Left lung (tissue), 10 donors: Measurements from ENCODE around the gene CHCHD6. TPM values are rescaled to one million over a fixed set of nuclear protein-coding genes. Genes with fewer than 3 reads are reported as not detected.

Experiments
- ATAC-seq: fragments of 200-7000 bp; cut with Tn5 transposase; one replicate; pipeline ENCODE4 v1.9.1; 2020; ENCODE audit warnings: moderate library complexity
- DNase-seq, 4 donors: peaks; one replicate each; pipeline ENCODE4 v3.0.0-alpha.2; 2013 to 2020
- H3K27ac ChIP-seq, 2 donors: fragments of 200-600 bp; sonication (generic) in 1 of 2; one replicate each; pipeline versions ENCODE4 v1.5.0 to v1.8.0; 2020 to 2021
- H3K27me3 ChIP-seq, 2 donors: fragments of 200-600 bp; sonication (generic) in 1 of 2; one replicate each; pipeline versions ENCODE4 v1.5.0 to v1.8.0; 2020 to 2021
- H3K36me3 ChIP-seq, 2 donors: fragments of 200-600 bp; sonication (generic) in 1 of 2; one replicate each; pipeline versions ENCODE4 v1.5.0 to v1.8.0; 2020 to 2021
- H3K4me1 ChIP-seq, 2 donors: fragments of 200-600 bp; one replicate each; pipeline ENCODE4 v1.8.0; 2021
- H3K4me3 ChIP-seq, 2 donors: fragments of 200-600 bp; sonication (generic) in 1 of 2; one replicate each; pipeline versions ENCODE4 v1.5.0 to v1.8.0; 2020 to 2021; ENCODE audit warnings: mild to moderate bottlenecking in 1 of 2
- H3K9me3 ChIP-seq, 2 donors: fragments of 200-600 bp; sonication (generic) in 1 of 2; one replicate each; pipeline versions ENCODE4 v1.5.0 to v1.8.0; 2020 to 2021
- CTCF ChIP-seq, 2 donors: fragments of 200-600 bp; sonication (generic) in 1 of 2; IDR thresholded peaks; one replicate each; pipeline versions ENCODE4 v1.5.0 to v1.8.0; 2021; ENCODE audit warnings: antibody characterized with exemption in 2 of 2
- intact Hi-C, 2 donors: fragments of 100-400 bp; cut with DNase I; formaldehyde crosslinking; loops; one replicate each; pipeline versions ENCODE4 v1.11.2 to v1.14.2; 2022
- polyA plus RNA-seq, 6 donors: library from polyadenylated mRNA; unstranded; fragments of 120-200 nt; gene quantifications; one replicate each; pipeline ENCODE4 v1.2.1, GENCODE V29; 2013; ENCODE audit not compliant: insufficient read length in 6 of 6
- total RNA-seq, 2 donors: library from RNA; stranded (reverse); fragmentation: NEBNext Ultra II Directional; extraction: Animal tissue kit (Norgen Biotek cat#: 25700); gene quantifications; one replicate each; pipeline ENCODE4 v1.2.1, GENCODE V29; 2021
- donor health status: DM: no; HTN: yes; CAD: no.
- donor health status: DM: no; HTN: no; CAD: no.

CHCHD6 gene
- total and polyA plus RNA-seq, 8 donors, result 11.8 to 21.1 (median 18.4) TPM

GRCh38 chr3:126665959-126666657, 37.9 kb upstream of the CHCHD6 start:
- H3K9me3 ChIP-seq, result no peaks in the 10 kb centered on the region
- ATAC-seq, result no peak
- intact Hi-C loops, result no loop called here
- H3K4me1 ChIP-seq, result no peaks in the 10 kb centered on the region
- TF ChIP-seq CTCF (IDR thresholded peaks at IDR 0.05), result no peak
- DNase-seq, result no peak
- no peaks in the 10 kb centered on the region for H3K36me3 ChIP-seq
- H3K27ac ChIP-seq, result no peak overlapping the region
- peaks cover 0 to 21% of the 10 kb centered on the region in 2 donors for H3K27me3 ChIP-seq
- H3K4me3 ChIP-seq, result no peak overlapping the region

GRCh38 chr3:126666658-126667528, 37.1 kb upstream of the CHCHD6 start:
- Histone ChIP-seq H3K4me3 (no peak overlapping the region), H3K9me3 (no peaks in the 10 kb centered on the region), H3K36me3 (no peaks in the 10 kb centered on the region), H3K4me1 (no peaks in the 10 kb centered on the region), H3K27ac (no peak overlapping the region), H3K27me3 (peaks cover 0 to 13% of the 10 kb centered on the region in 2 donors)
- TF ChIP-seq CTCF (IDR thresholded peaks at IDR 0.05), result no peak
- ATAC-seq (no peak), DNase-seq (no peak)
- intact Hi-C loops, result no loop called here

GRCh38 chr3:126667631-126668449, 36.2 kb upstream of the CHCHD6 start:
- no peak for TF ChIP-seq CTCF (IDR thresholded peaks at IDR 0.05)
- no peaks in the 10 kb centered on the region for H3K4me1 ChIP-seq
- H3K36me3 ChIP-seq, result no peaks in the 10 kb centered on the region
- intact Hi-C loops, result no loop called here
- H3K27ac ChIP-seq, result no peak overlapping the region
- H3K9me3 ChIP-seq, result no peaks in the 10 kb centered on the region
- peaks cover 0 to 4% of the 10 kb centered on the region in 2 donors for H3K27me3 ChIP-seq
- DNase-seq (no peak), ATAC-seq (no peak)
- no peak overlapping the region for H3K4me3 ChIP-seq

- no peak for ATAC-seq
Observed at GRCh38 chr3:126668450-126669401, 35.3 kb upstream of the CHCHD6 start.

More at GRCh38 chr3:126668450-126669401, 35.3 kb upstream of the CHCHD6 start:
- no peak for TF ChIP-seq CTCF (IDR thresholded peaks at IDR 0.05)
- no peaks in the 10 kb centered on the region for H3K36me3 ChIP-seq
- no peak overlapping the region for H3K4me3 ChIP-seq
- H3K9me3 ChIP-seq, result no peaks in the 10 kb centered on the region
- H3K27me3 ChIP-seq, result no peaks in the 10 kb centered on the region
- intact Hi-C loops, result no loop called here
- no peaks in the 10 kb centered on the region for H3K4me1 ChIP-seq
- peak in 1 of 4 donors; percentile 73 for DNase-seq
- no peak overlapping the region for H3K27ac ChIP-seq
